ENCODE data around the gene MAP1A. TPM values are rescaled to one million over a fixed set of nuclear protein-coding genes. Genes with fewer than 3 reads are reported as not detected.
A peak's percentile ranks its signal among the peaks of the same experiment; 100 is the strongest.

The MAP1A gene
- total and polyA plus RNA-seq, 12 donors: 3.4 to 139 (median 45.5) TPM

GRCh38 chr15:43519196-43519595, 1.8 kb downstream of the MAP1A start:
- 69 to 80% methylated on average over 2 of the region's 2 CpGs for WGBS, 2 donors
- H3K4me1 ChIP-seq: peaks cover 5 to 49% (median 28%) of the 10 kb centered on the region in 9 donors

GRCh38 chr15:43520138-43520537, 2.7 kb downstream of the MAP1A start:
- WGBS, 2 donors: 74 to 82% methylated on average over 2 of the region's 2 CpGs
- intact Hi-C loops (cut with DNase I): no loop called here
- ATAC-seq: no peak
- peaks cover 5 to 39% (median 21%) of the 10 kb centered on the region in 9 donors for H3K4me1 ChIP-seq
- no peak overlapping the region for H3K4me3 ChIP-seq
- no peak for TF ChIP-seq CTCF (IDR thresholded peaks at IDR 0.05)
- no peak for DNase-seq
- H3K27me3 ChIP-seq: peaks cover 0 to 29% (median 0%) of the 10 kb centered on the region in 7 donors
- peaks cover 0 to 50% (median 45%) of the 10 kb centered on the region in 9 donors for H3K36me3 ChIP-seq
- H3K27ac ChIP-seq: no peak overlapping the region
- no peaks in the 10 kb centered on the region for H3K9me3 ChIP-seq

More at GRCh38 chr15:43519196-43519595, 1.8 kb downstream of the MAP1A start:
- DNase-seq (no peak), ATAC-seq (no peak)
- no peak for TF ChIP-seq CTCF (IDR thresholded peaks at IDR 0.05)
- intact Hi-C loops (cut with DNase I): loop anchor here in 4 of 10 donors (5.0 to 10.0 kb wide), 4 partner anchors 37 to 144 kb away; partner anchors contain the start of genes TUBGCP4 (in 1 of the 4) and ZSCAN29 (in 1 of the 4)
- peak overlapping the region in 1 of 10 donors; percentile 65 for H3K4me3 ChIP-seq
- peaks cover 0 to 40% (median 35%) of the 10 kb centered on the region in 9 donors for H3K36me3 ChIP-seq
- H3K9me3 ChIP-seq: no peaks in the 10 kb centered on the region
- H3K27me3 ChIP-seq: peaks cover 0 to 29% (median 0%) of the 10 kb centered on the region in 7 donors
- H3K27ac ChIP-seq: peak overlapping the region in 4 of 10 donors; percentile 5 to 89 (median 81)

GRCh38 chr15:43521419-43521818, 4.0 kb downstream of the MAP1A start:
- H3K9me3 ChIP-seq: no peaks in the 10 kb centered on the region
- no peak overlapping the region for H3K27ac ChIP-seq
- no peak overlapping the region for H3K4me3 ChIP-seq
- no peak for DNase-seq
- ATAC-seq: no peak
- 94 to 95% methylated on average over 11 of the region's 11 CpGs for WGBS, 2 donors
- peaks cover 0 to 28% (median 0%) of the 10 kb centered on the region in 7 donors for H3K27me3 ChIP-seq
- intact Hi-C loops (cut with DNase I): no loop called here
- no peak for TF ChIP-seq CTCF (IDR thresholded peaks at IDR 0.05)
- peaks cover 3 to 26% (median 13%) of the 10 kb centered on the region in 9 donors for H3K4me1 ChIP-seq
- H3K36me3 ChIP-seq: peaks cover 0 to 61% (median 47%) of the 10 kb centered on the region in 9 donors

- intact Hi-C loops (cut with DNase I): no loop called here
- Histone ChIP-seq H3K4me3 (no peak overlapping the region), H3K9me3 (no peaks in the 10 kb centered on the region), H3K4me1 (peaks cover 0 to 18% (median 6%) of the 10 kb centered on the region in 9 donors), H3K27ac (no peak overlapping the region), H3K27me3 (peaks cover 0 to 19% (median 0%) of the 10 kb centered on the region in 7 donors), H3K36me3 (peaks cover 0 to 70% (median 47%) of the 10 kb centered on the region in 9 donors)
- DNase-seq: no peak
- ATAC-seq: no peak
- TF ChIP-seq CTCF (IDR thresholded peaks at IDR 0.05): no peak
- WGBS, 2 donors: 86 to 92% methylated on average over 9 of the region's 9 CpGs
These were observed 4.8 kb downstream of the MAP1A start for GRCh38 chr15:43522247-43522646.

All from heart right ventricle (tissue), 16 donors.